ENCODE measurements around the gene SFXN4. TPM values are rescaled to one million over a fixed set of nuclear protein-coding genes. Genes with fewer than 3 reads are reported as not detected.

SFXN4 gene
- total RNA-seq, 1 experiment from 2014 or later, result 45.3 TPM

- no peak overlapping the region for H3K4me3 Mint-ChIP-seq (ENCODE audit: unreplicated experiment)
- intact Hi-C loops (cut with micrococcal nuclease; ENCODE audit: unreplicated experiment), result no loop called here
- peaks cover 1% of the 10 kb centered on the region for H3K4me1 Mint-ChIP-seq (ENCODE audit: low read depth, unreplicated experiment)
- H3K36me3 ChIP-seq (ENCODE audit: control insufficient read depth, insufficient read depth, low read length), result no peaks in the 10 kb centered on the region; the same call in 1 of the 2 replicates
- no TSS peak for BruUV-seq (replicated peaks)
- peaks cover 7% of the 10 kb centered on the region for H3K4me1 ChIP-seq
- CTCF ChIA-PET, result no interaction called here
- no peaks in the 10 kb centered on the region for H3K9me3 ChIP-seq
- H3K27ac Mint-ChIP-seq (ENCODE audit: unreplicated experiment), result no peak overlapping the region
- POLR2A ChIA-PET, result no interaction called here
- H3K9me3 Mint-ChIP-seq (ENCODE audit: unreplicated experiment), result no peaks in the 10 kb centered on the region
- H3K4me3 ChIP-seq (ENCODE audit: low read depth, low read length), result no peak overlapping the region
- no peak for TF ChIP-seq CTCF (IDR thresholded peaks at IDR 0.05; ENCODE audit: insufficient read depth in 1 of 2, low read depth in 1 of 2, low read length in 1 of 2, severe bottlenecking in 1 of 2, unreplicated experiment in 1 of 2)
- no peak for DNase-seq
- H3K27me3 Mint-ChIP-seq (ENCODE audit: insufficient read depth, unreplicated experiment), result no peaks in the 10 kb centered on the region
- H3K36me3 Mint-ChIP-seq (ENCODE audit: insufficient read depth, unreplicated experiment), result peaks cover 71% of the 10 kb centered on the region
- no peaks in the 10 kb centered on the region for H3K27me3 ChIP-seq (replicated peaks; ENCODE audit: control insufficient read depth, insufficient read depth, low read length)
Measured at GRCh38 chr10:119119400-119119799, 46.1 kb downstream of the SFXN4 start.

GRCh38 chr10:119118231-119118630 lies 47.3 kb downstream of the SFXN4 start:
- Mint-ChIP-seq H3K36me3 (ENCODE audit: insufficient read depth, unreplicated experiment) (peaks cover 79% of the 10 kb centered on the region), H3K27ac (ENCODE audit: unreplicated experiment) (no peak overlapping the region), H3K4me3 (ENCODE audit: unreplicated experiment) (no peak overlapping the region), H3K4me1 (ENCODE audit: low read depth, unreplicated experiment) (peaks cover 8% of the 10 kb centered on the region), H3K27me3 (ENCODE audit: insufficient read depth, unreplicated experiment) (no peaks in the 10 kb centered on the region), H3K9me3 (ENCODE audit: unreplicated experiment) (no peaks in the 10 kb centered on the region)
- no peak for TF ChIP-seq CTCF (IDR thresholded peaks at IDR 0.05; ENCODE audit: insufficient read depth in 1 of 2, low read depth in 1 of 2, low read length in 1 of 2, severe bottlenecking in 1 of 2, unreplicated experiment in 1 of 2)
- no peak for DNase-seq
- no peak overlapping the region for H3K4me3 ChIP-seq (ENCODE audit: low read depth, low read length)
- H3K9me3 ChIP-seq, result no peaks in the 10 kb centered on the region
- H3K36me3 ChIP-seq (ENCODE audit: control insufficient read depth, insufficient read depth, low read length), result peaks cover 1% of the 10 kb centered on the region; the same call in 1 of the 2 replicates
- CTCF ChIA-PET, result no interaction called here
- intact Hi-C loops (cut with micrococcal nuclease; ENCODE audit: unreplicated experiment), result no loop called here
- POLR2A ChIA-PET, result interaction anchor here (0.6 kb wide), 1 partner anchor 134 kb away, joined by 5 read pairs; no protein-coding TSS in a partner anchor
- peaks cover 16% of the 10 kb centered on the region for H3K4me1 ChIP-seq
- H3K27me3 ChIP-seq (replicated peaks; ENCODE audit: control insufficient read depth, insufficient read depth, low read length), result no peaks in the 10 kb centered on the region
- no TSS peak for BruUV-seq (replicated peaks)

GRCh38 chr10:119116326-119116951 lies 49.1 kb downstream of the SFXN4 start:
- no peaks in the 10 kb centered on the region for H3K9me3 Mint-ChIP-seq (ENCODE audit: unreplicated experiment)
- no peaks in the 10 kb centered on the region for H3K27me3 Mint-ChIP-seq (ENCODE audit: insufficient read depth, unreplicated experiment)
- H3K4me1 Mint-ChIP-seq (ENCODE audit: low read depth, unreplicated experiment), result peaks cover 8% of the 10 kb centered on the region
- no TSS peak for BruUV-seq (replicated peaks)
- Histone ChIP-seq H3K4me1 (peaks cover 19% of the 10 kb centered on the region), H3K36me3 (ENCODE audit: control insufficient read depth, insufficient read depth, low read length) (peaks cover 1% of the 10 kb centered on the region), H3K4me3 (ENCODE audit: low read depth, low read length) (no peak overlapping the region), H3K27me3 (replicated peaks; ENCODE audit: control insufficient read depth, insufficient read depth, low read length) (no peaks in the 10 kb centered on the region), H3K9me3 (no peaks in the 10 kb centered on the region)
- ChIA-PET CTCF (interaction anchor here (0.6 kb wide), 1 partner anchor 12 kb away, joined by 3 read pairs; the partner anchor contains the start of gene DENND10), POLR2A (interaction anchor here (0.6 to 0.7 kb wide), 3 partner anchors 23 to 626 kb away, joined by 6 to 7 read pairs (median 6); no protein-coding TSS in a partner anchor)
- H3K36me3 Mint-ChIP-seq (ENCODE audit: insufficient read depth, unreplicated experiment), result peaks cover 77% of the 10 kb centered on the region
- DNase-seq, result peak; percentile 56 to 58
- peak overlapping the region; percentile 66 for H3K27ac Mint-ChIP-seq (ENCODE audit: unreplicated experiment)
- no peak for TF ChIP-seq CTCF (IDR thresholded peaks at IDR 0.05; ENCODE audit: insufficient read depth in 1 of 2, low read depth in 1 of 2, low read length in 1 of 2, severe bottlenecking in 1 of 2, unreplicated experiment in 1 of 2)
- intact Hi-C loops (cut with micrococcal nuclease; ENCODE audit: unreplicated experiment), result no loop called here
- H3K4me3 Mint-ChIP-seq (ENCODE audit: unreplicated experiment), result no peak overlapping the region
